Fibroblast of lung (primary cell): ENCODE results near the gene ANO7. TPM values are rescaled to one million over a fixed set of nuclear protein-coding genes. Genes with fewer than 3 reads are reported as not detected.

Experiments
- DNase-seq, 2 donors: peaks; one replicate each; pipeline versions ENCODE4 v3.0.0 to v3.0.0-alpha.2; 2010; ENCODE audit warnings: low read depth in 2 of 2
- H2AFZ ChIP-seq: 2 replicates; pipeline ENCODE4 v1.5.1; 2012; ENCODE audit warnings: low read length, control low read depth, inconsistent platforms
- H3K27ac ChIP-seq: 2 replicates; pipeline ENCODE4 v1.5.1; 2011; ENCODE audit warnings: low read length, control low read depth; ENCODE audit not compliant: insufficient read depth
- H3K27me3 ChIP-seq: 2 replicates; pipeline ENCODE4 v1.5.1; 2011; ENCODE audit warnings: mild to moderate bottlenecking, low read length; ENCODE audit not compliant: control insufficient read depth, insufficient read depth
- H3K36me3 ChIP-seq: 2 replicates; pipeline ENCODE4 v1.5.1; 2011; ENCODE audit warnings: low read length; ENCODE audit not compliant: control insufficient read depth, insufficient read depth
- H3K4me1 ChIP-seq: 2 replicates; pipeline ENCODE4 v1.5.1; 2011; ENCODE audit warnings: low read length; ENCODE audit not compliant: control insufficient read depth, insufficient read depth; ENCODE audit errors: extremely low read depth
- H3K4me2 ChIP-seq: 2 replicates; pipeline ENCODE4 v1.5.1; 2011; ENCODE audit warnings: low read length, control low read depth; ENCODE audit not compliant: insufficient read depth; ENCODE audit errors: extremely low read depth
- H3K4me3 ChIP-seq, 4 experiments: fragments of 200-600 bp in 1 of 4; sonication (generic) in 1 of 4; replicated peaks in 1 of 4; 2 replicates each; pipeline ENCODE4 v1.5.1; 2011 to 2016; ENCODE audit warnings: low read length in 4 of 4, low read depth in 3 of 4, mild to moderate bottlenecking in 3 of 4, control low read depth in 2 of 4, inconsistent platforms in 1 of 4, mixed read lengths in 1 of 4; ENCODE audit not compliant: insufficient read depth in 1 of 4; ENCODE audit errors: control extremely low read depth in 1 of 4
- H3K79me2 ChIP-seq: 2 replicates; pipeline ENCODE4 v1.5.1; 2012; ENCODE audit warnings: mild to moderate bottlenecking, low read length, inconsistent platforms; ENCODE audit not compliant: control insufficient read depth, insufficient read depth
- H3K9ac ChIP-seq: 2 replicates; pipeline ENCODE4 v1.5.1; 2011; ENCODE audit warnings: mild to moderate bottlenecking, low read length, control low read depth; ENCODE audit not compliant: insufficient read depth
- H3K9me3 ChIP-seq: 2 replicates; pipeline ENCODE4 v1.5.1; 2012; ENCODE audit warnings: low read depth, low read length; ENCODE audit not compliant: control insufficient read depth, insufficient read depth
- H4K20me1 ChIP-seq: 2 replicates; pipeline ENCODE4 v1.5.1; 2011; ENCODE audit warnings: low read length; ENCODE audit not compliant: control insufficient read depth, insufficient read depth; ENCODE audit errors: extremely low read depth
- CTCF ChIP-seq, 2 donors: IDR thresholded peaks in 1 of 2; conservative IDR thresholded peaks in 1 of 2; 1 replicate in 1 of 2; 2 replicates in 1 of 2; pipeline ENCODE4 v1.5.1; 2011 to 2012; ENCODE audit warnings: low read length in 2 of 2, control low read depth in 1 of 2, inconsistent platforms in 1 of 2, low read depth in 1 of 2, mild to moderate bottlenecking in 1 of 2
- EZH2 ChIP-seq: IDR thresholded peaks from 2 replicates; pipeline ENCODE4 v1.5.1; 2012; ENCODE audit warnings: low read length, control low read depth, mild to moderate bottlenecking; ENCODE audit errors: missing control alignments
- polyA plus RNA-seq, 2 donors: library from polyadenylated mRNA; depleted of rRNA in 1 of 2; stranded (reverse) in 1 of 2; unstranded in 1 of 2; fragments of >200 nt; gene quantifications; 2 replicates each; pipeline ENCODE4 v1.2.1, GENCODE V29; 2011 to 2012; ENCODE audit warnings: missing spikeins in 1 of 2
- total RNA-seq: library from RNA; depleted of rRNA; stranded (reverse); fragments of >200 nt; gene quantifications from 2 replicates; pipeline ENCODE4 v1.2.1, GENCODE V29; 2014

ANO7 gene
- total and polyA plus RNA-seq, 2 donors (not counting 1 experiment from before 2014, with no cell fraction given): 0.50 TPM

DNA sequence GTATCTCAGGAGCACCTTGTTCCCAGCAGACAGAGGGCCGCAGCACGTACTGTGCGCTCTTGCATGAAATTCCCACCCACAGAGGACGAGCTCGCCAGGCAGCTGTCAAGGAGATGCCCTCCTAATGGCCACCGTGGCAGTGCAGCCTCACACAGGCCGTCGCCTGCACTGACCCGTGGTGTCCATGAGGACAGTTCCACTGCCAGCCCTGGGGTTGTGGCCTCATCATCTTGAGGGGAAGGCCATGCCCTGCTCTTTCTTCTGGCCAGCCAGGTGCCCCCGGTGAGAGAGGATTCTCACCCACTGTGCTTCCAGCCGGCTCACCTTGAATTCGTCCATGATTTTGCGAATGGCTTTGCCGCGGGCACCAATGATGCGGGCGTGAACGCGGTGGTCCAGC lies 42.0 kb downstream of the ANO7 start:
- Histone ChIP-seq H3K79me2 (peaks cover 5% of the 10 kb centered on the region), H3K9ac (no peak overlapping the region), H3K9me3 (no peaks in the 10 kb centered on the region), H3K27me3 (no peaks in the 10 kb centered on the region), H3K4me2 (no peak overlapping the region), H4K20me1 (no peaks in the 10 kb centered on the region), H3K4me1 (no peaks in the 10 kb centered on the region), H3K4me3 (no peak overlapping the region), H3K36me3 (peaks cover 70% of the 10 kb centered on the region), H3K27ac (no peak overlapping the region), H2AFZ (no peak overlapping the region)
- TF ChIP-seq EZH2 (no peak), CTCF (conservative IDR thresholded peaks at IDR 0.05 in 1 of 2, IDR thresholded peaks at IDR 0.05 in 1 of 2; ENCODE audit: low read depth in 1 of 2, low read length in 2 of 2) (no peak)
- DNase-seq: no peak

GRCh38 chr2:241232736-241233575 lies 44.5 kb downstream of the ANO7 start:
- H2AFZ ChIP-seq: no peak overlapping the region
- no peak overlapping the region for H3K27ac ChIP-seq
- H3K4me3 ChIP-seq: no peak overlapping the region
- no peaks in the 10 kb centered on the region for H4K20me1 ChIP-seq
- no peaks in the 10 kb centered on the region for H3K4me1 ChIP-seq
- no peak overlapping the region for H3K4me2 ChIP-seq
- H3K36me3 ChIP-seq: peaks cover 74% of the 10 kb centered on the region
- H3K9ac ChIP-seq: no peak overlapping the region
- H3K79me2 ChIP-seq: peaks cover 11% of the 10 kb centered on the region
- TF ChIP-seq EZH2 (no peak), CTCF (conservative IDR thresholded peaks at IDR 0.05 in 1 of 2, IDR thresholded peaks at IDR 0.05 in 1 of 2; ENCODE audit: low read depth in 1 of 2, low read length in 2 of 2) (no peak)
- H3K27me3 ChIP-seq: no peaks in the 10 kb centered on the region
- H3K9me3 ChIP-seq: no peaks in the 10 kb centered on the region
- no peak for DNase-seq

DNA sequence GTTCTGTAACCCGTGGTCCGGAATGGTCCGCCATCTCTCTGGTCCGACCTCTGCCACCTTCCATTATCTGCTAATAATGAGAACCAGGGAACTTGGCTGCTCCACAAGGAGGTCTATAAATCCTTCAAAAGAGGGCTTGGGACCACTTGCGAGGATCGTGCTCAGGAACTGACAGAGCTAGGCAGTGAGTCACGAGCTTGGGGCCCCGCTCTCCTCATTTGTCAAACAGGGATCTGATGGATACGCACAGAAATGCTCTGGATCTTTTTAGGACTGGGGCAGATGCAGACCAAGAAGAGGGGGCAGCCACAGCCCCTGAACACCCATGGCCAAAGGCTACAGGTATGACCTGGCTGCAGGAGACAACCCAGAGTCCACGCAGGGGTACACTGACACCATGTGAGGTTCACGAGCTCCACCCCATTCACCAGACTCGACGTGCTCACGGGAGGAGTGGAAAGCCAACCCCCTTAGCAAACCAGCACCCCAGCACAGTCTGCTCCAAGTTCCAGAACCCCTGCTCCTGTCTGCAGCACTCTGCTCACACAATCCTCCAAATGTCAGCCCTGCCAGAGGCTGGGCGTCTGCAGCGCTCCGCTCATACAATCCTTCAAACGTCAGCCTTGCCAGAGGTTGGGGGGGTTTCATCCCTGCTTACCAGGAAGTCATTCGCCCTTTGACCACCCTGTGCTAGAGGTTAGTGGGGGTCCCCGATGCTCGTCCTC lies 45.8 kb downstream of the ANO7 start:
- H3K79me2 ChIP-seq: peaks cover 11% of the 10 kb centered on the region

More for the DNA sequence above, 45.8 kb downstream of the ANO7 start:
- Histone ChIP-seq H3K9me3 (no peaks in the 10 kb centered on the region), H2AFZ (no peak overlapping the region), H3K9ac (no peak overlapping the region), H3K27ac (no peak overlapping the region), H3K27me3 (no peaks in the 10 kb centered on the region), H3K36me3 (peaks cover 70% of the 10 kb centered on the region), H3K4me1 (no peaks in the 10 kb centered on the region), H3K4me2 (no peak overlapping the region), H4K20me1 (no peaks in the 10 kb centered on the region), H3K4me3 (no peak overlapping the region)
- TF ChIP-seq EZH2 (no peak), CTCF (conservative IDR thresholded peaks at IDR 0.05 in 1 of 2, IDR thresholded peaks at IDR 0.05 in 1 of 2; ENCODE audit: low read depth in 1 of 2, low read length in 2 of 2) (no peak)
- DNase-seq: no peak
